IPS-NIHi7 (cell line): ENCODE results near the gene KIAA1143.

ENCODE experiments used
- DNase-seq: peaks from one replicate; pipeline ENCODE4 v3.0.0; 2012; ENCODE audit warnings: mixed read lengths; ENCODE audit errors: extremely low spot score

The KIAA1143 gene

GRCh38 chr3:44761424-44762169 lies at the start of gene KIAA1143, which contains the start of gene KIF15:
KIAA1143 (minus strand) TSS chr3:44761619; CDS start chr3:44761602, 17 bp downstream.
KIF15 (plus strand) TSS chr3:44761794; CDS start chr3:44761866, 72 bp downstream.
- DNase-seq: peak; percentile 96

GRCh38 chr3:44805960-44806359 lies 44.5 kb upstream of the KIAA1143 start:
- peak; percentile 23 for DNase-seq

- DNase-seq: no peak
These were observed 41.9 kb upstream of the KIAA1143 start for GRCh38 chr3:44803298-44803697.

- DNase-seq: no peak
These were observed 40.6 kb upstream of the KIAA1143 start for GRCh38 chr3:44802011-44802410.

- peak; percentile 24 for DNase-seq
These were observed 33.8 kb upstream of the KIAA1143 start for GRCh38 chr3:44795197-44795596.

- DNase-seq: no peak
These were observed 21.5 kb upstream of the KIAA1143 start for GRCh38 chr3:44782891-44783290.

GRCh38 chr3:44772099-44772442 lies 10.7 kb upstream of the KIAA1143 start:
- DNase-seq: no peak

GRCh38 chr3:44771424-44772098 lies 10.1 kb upstream of the KIAA1143 start:
- DNase-seq: no peak

- DNase-seq: no peak
These were observed 2.8 kb upstream of the KIAA1143 start for GRCh38 chr3:44764248-44764647.

GRCh38 chr3:44762690-44763089 lies 1.3 kb upstream of the KIAA1143 start:
- DNase-seq: no peak

- no peak for DNase-seq
These were observed 805 bp upstream of the KIAA1143 start for GRCh38 chr3:44762170-44762677.

GRCh38 chr3:44761101-44761423 lies 357 bp downstream of the KIAA1143 start:
- DNase-seq: peak; percentile 18

GRCh38 chr3:44734646-44735168 lies 26.7 kb downstream of the KIAA1143 start:
- DNase-seq: no peak

GRCh38 chr3:44729384-44729910 lies 32.0 kb downstream of the KIAA1143 start, which contains the start of gene ZNF501:
ZNF501 (plus strand) TSS chr3:44729635; CDS start chr3:44734422, 4,787 bp downstream.
- peak; percentile 96 for DNase-seq

- no peak for DNase-seq
These were observed 39.4 kb downstream of the KIAA1143 start for GRCh38 chr3:44722103-44722401.

- DNase-seq: no peak
These were observed 40.0 kb downstream of the KIAA1143 start for GRCh38 chr3:44721231-44722102.

GRCh38 chr3:44712455-44713075 lies 48.9 kb downstream of the KIAA1143 start, which contains the start of gene ZNF502:
ZNF502 (plus strand) TSS chr3:44712660; CDS start chr3:44720262, 7,602 bp downstream.
- peak; percentile 88 for DNase-seq
